Motor neuron (in vitro differentiated cells): ENCODE results near the gene KCNRG. TPM values are rescaled to one million over a fixed set of nuclear protein-coding genes. Genes with fewer than 3 reads are reported as not detected.
A peak's percentile ranks its signal among the peaks of the same experiment; 100 is the strongest.
"Not testable (repeated sequence)": the region's sequence is repeated elsewhere in the genome, so short reads cannot be mapped to it uniquely, and the experiment has no call there.

Experiments
- ATAC-seq, 8 experiments: fragments of 200-7000 bp; cut with Tn5 transposase; replicated peaks in 6 of 8; 2 replicates each; pipeline ENCODE4 v1.8.0; 2021; ENCODE audit warnings: mild to moderate bottlenecking in 8 of 8, moderate library complexity in 8 of 8
- H3K27ac ChIP-seq, 2 donors: fragments of 250-450 bp; sonication (Bioruptor Pico); 2 replicates each; pipeline ENCODE4 v1.9.0; 2021; ENCODE audit warnings: antibody characterized with exemption in 2 of 2, mild to moderate bottlenecking in 2 of 2, moderate library complexity in 1 of 2
- H3K4me1 ChIP-seq, 2 donors: fragments of 250-450 bp; sonication (Bioruptor Pico); replicated peaks in 1 of 2; 2 replicates each; pipeline ENCODE4 v1.6.1; 2021; ENCODE audit warnings: antibody characterized with exemption in 2 of 2, mild to moderate bottlenecking in 2 of 2, moderate library complexity in 1 of 2
- H3K4me3 ChIP-seq, 5 donors: fragments of 250-450 bp; sonication (Bioruptor Pico); 2 replicates each; pipeline ENCODE4 v1.9.0; 2021; ENCODE audit warnings: antibody characterized with exemption in 5 of 5, mild to moderate bottlenecking in 5 of 5, moderate library complexity in 4 of 5
- WGBS, 10 experiments: fragments of 450-650 bp; shearing (Covaris generic); methylation state at CpG; one replicate each; pipeline ENCODE4 v1.0.0; 2022; 5-methylcytosine and 5-hydroxymethylcytosine counted together
- in situ Hi-C, 9 experiments: fragments of 400-800 bp; cut with MboI; loops; one replicate each; pipeline ENCODE4 v1.15.0; 2021; ENCODE audit warnings: low sequenced_read_pairs in 9 of 9, low pct_unique_long_range_greater_than_20kb in 2 of 9; ENCODE audit not compliant: unreplicated experiment in 9 of 9
- total RNA-seq, 8 experiments: library from RNA; unstranded; fragments of 300-600 nt; gene quantifications; 2 replicates each; pipeline versions ENCODE4 v1.2.3 to v1.2.4, GENCODE V29; 2022

Gene KCNRG
- total RNA-seq: 1 to 10 TPM; 1.3 to 9.0 (median 3.5) TPM

- in situ Hi-C loops: no loop called here
- Histone ChIP-seq H3K4me1 (no peaks in the 10 kb centered on the region), H3K4me3 (no peak within 1 kb of the TSS)
Measured at GRCh38 chr13:50015258-50015657, at the start of gene KCNRG. KCNRG (plus strand) TSS chr13:50015444; CDS start chr13:50015494, 50 bp downstream.

GRCh38 chr13:49967456-49967855 lies 47.8 kb upstream of the KCNRG start:
- no peak overlapping the region for H3K4me3 ChIP-seq
- H3K4me1 ChIP-seq: no peaks in the 10 kb centered on the region
- no peak overlapping the region for H3K27ac ChIP-seq
- in situ Hi-C loops: no loop called here
- no peak for ATAC-seq
- WGBS, 10 experiments: 76 to 100% (median 89%) methylated on average over 1 to 4 of the region's 4 CpGs; no CpG with 5 or more reads in 1 of the 10 experiments

More at GRCh38 chr13:50015258-50015657, at the start of gene KCNRG:
- peak in 4 of 8 experiments; percentile 38 to 74 (median 64) for ATAC-seq
- 57 to 100% (median 88%) methylated on average over 1 to 5 of the region's 5 CpGs; no CpG with 5 or more reads in 2 of the 10 experiments for WGBS, 10 experiments
- no peak within 1 kb of the TSS for H3K27ac ChIP-seq

- 74 to 100% (median 80%) methylated on average over 1 to 4 of the region's 4 CpGs; no CpG with 5 or more reads in 1 of the 10 experiments for WGBS, 10 experiments
- ATAC-seq: no peak
- in situ Hi-C loops: no loop called here
- H3K4me1 ChIP-seq: no peaks in the 10 kb centered on the region
- no peak overlapping the region for H3K27ac ChIP-seq
- no peak overlapping the region for H3K4me3 ChIP-seq
Measured at GRCh38 chr13:49972709-49973108, 42.5 kb upstream of the KCNRG start.

- no peak for ATAC-seq
- in situ Hi-C loops: loop anchor here in 4 of 9 experiments (25.0 kb wide), 3 partner anchors 561 to 1086 kb away; partner anchors contain the start of gene RNASEH2B (in 4 of the 4)
- Histone ChIP-seq H3K4me1 (no peaks in the 10 kb centered on the region), H3K27ac (no peak overlapping the region), H3K4me3 (no peak overlapping the region)
- WGBS, 10 experiments: 44 to 100% (median 100%) methylated on average over 1 of the region's 1 CpG; no CpG with 5 or more reads in 2 of the 10 experiments
Measured at GRCh38 chr13:49975826-49976225, 39.4 kb upstream of the KCNRG start.

GRCh38 chr13:49976314-49977258 lies 38.7 kb upstream of the KCNRG start:
- ATAC-seq: peak; percentile 74 to 94 (median 90)
- Histone ChIP-seq H3K27ac (no peak overlapping the region), H3K4me1 (no peaks in the 10 kb centered on the region), H3K4me3 (no peak overlapping the region)
- in situ Hi-C loops: loop anchor here in 4 of 9 experiments (25.0 kb wide), 3 partner anchors 561 to 1086 kb away; partner anchors contain the start of gene RNASEH2B (in 4 of the 4)
- 29 to 57% (median 31%) methylated on average over 2 to 6 of the region's 8 CpGs; no CpG with 5 or more reads in 2 of the 10 experiments for WGBS, 10 experiments

GRCh38 chr13:49977992-49978391 lies 37.3 kb upstream of the KCNRG start:
- H3K4me1 ChIP-seq: no peaks in the 10 kb centered on the region
- ATAC-seq: no peak
- H3K27ac ChIP-seq: no peak overlapping the region
- H3K4me3 ChIP-seq: no peak overlapping the region
- 56 to 100% (median 92%) methylated on average over 1 to 3 of the region's 3 CpGs; no CpG with 5 or more reads in 6 of the 10 experiments for WGBS, 10 experiments
- in situ Hi-C loops: loop anchor here in 4 of 9 experiments (25.0 kb wide), 3 partner anchors 559 to 1084 kb away; partner anchors contain the start of gene RNASEH2B (in 4 of the 4)

- Histone ChIP-seq H3K4me1 (no peaks in the 10 kb centered on the region), H3K27ac (no peak overlapping the region), H3K4me3 (no peak overlapping the region)
- no peak for ATAC-seq
- in situ Hi-C loops: loop anchor here in 4 of 9 experiments (25.0 kb wide), 3 partner anchors 557 to 1082 kb away; partner anchors contain the start of gene RNASEH2B (in 4 of the 4)
Measured at GRCh38 chr13:49980266-49980665, 35.0 kb upstream of the KCNRG start.

GRCh38 chr13:49985129-49985528 lies 30.1 kb upstream of the KCNRG start:
- ATAC-seq: no peak
- in situ Hi-C loops: loop anchor here in 4 of 9 experiments (25.0 kb wide), 3 partner anchors 552 to 1077 kb away; partner anchors contain the start of gene RNASEH2B (in 4 of the 4)
- WGBS, 10 experiments: 75 to 100% (median 92%) methylated on average over 1 to 2 of the region's 2 CpGs; no CpG with 5 or more reads in 1 of the 10 experiments
- no peaks in the 10 kb centered on the region for H3K4me1 ChIP-seq
- no peak overlapping the region for H3K4me3 ChIP-seq
- H3K27ac ChIP-seq: no peak overlapping the region

GRCh38 chr13:49986471-49986870 lies 28.8 kb upstream of the KCNRG start:
- ATAC-seq: no peak
- Histone ChIP-seq H3K4me3 (no peak overlapping the region), H3K27ac (no peak overlapping the region), H3K4me1 (no peaks in the 10 kb centered on the region)
- in situ Hi-C loops: loop anchor here in 4 of 9 experiments (25.0 kb wide), 3 partner anchors 551 to 1076 kb away; partner anchors contain the start of gene RNASEH2B (in 4 of the 4)
- WGBS, 10 experiments: 87 to 100% (median 93%) methylated on average over 1 to 6 of the region's 7 CpGs; no CpG with 5 or more reads in 1 of the 10 experiments

- WGBS, 10 experiments: 60 to 100% (median 93%) methylated on average over 2 to 6 of the region's 6 CpGs; no CpG with 5 or more reads in 1 of the 10 experiments
- H3K4me1 ChIP-seq, H3K4me3 ChIP-seq, H3K27ac ChIP-seq, ATAC-seq: not testable (repeated sequence)
- in situ Hi-C loops: loop anchor here in 4 of 9 experiments (25.0 kb wide), 3 partner anchors 547 to 1072 kb away; partner anchors contain the start of gene RNASEH2B (in 4 of the 4)
Measured at GRCh38 chr13:49990612-49991011, 24.6 kb upstream of the KCNRG start.

- ATAC-seq: no peak
- Histone ChIP-seq H3K27ac (no peak overlapping the region), H3K4me1 (peaks cover 3% of the 10 kb centered on the region in 2 donors), H3K4me3 (no peak overlapping the region)
- in situ Hi-C loops: loop anchor here in 4 of 9 experiments (25.0 kb wide), 3 partner anchors 544 to 1069 kb away; partner anchors contain the start of gene RNASEH2B (in 4 of the 4)
Measured at GRCh38 chr13:49993111-49993510, 22.1 kb upstream of the KCNRG start.

- Histone ChIP-seq H3K4me1 (peaks cover 8 to 9% of the 10 kb centered on the region in 2 donors), H3K4me3 (no peak overlapping the region), H3K27ac (no peak overlapping the region)
- ATAC-seq: no peak
- 57 to 100% (median 80%) methylated on average over 1 to 5 of the region's 5 CpGs; no CpG with 5 or more reads in 1 of the 10 experiments for WGBS, 10 experiments
- in situ Hi-C loops: loop anchor here in 4 of 9 experiments (25.0 kb wide), 3 partner anchors 544 to 1069 kb away; partner anchors contain the start of gene RNASEH2B (in 4 of the 4)
Measured at GRCh38 chr13:49993666-49994065, 21.6 kb upstream of the KCNRG start.
